Fibroblast of the conjunctiva (primary cell): ENCODE data around the gene RASAL2.
"Not testable (repeated sequence)": the region's sequence is repeated elsewhere in the genome, so short reads cannot be mapped to it uniquely, and the experiment has no call there.

ENCODE experiments used
- DNase-seq: peaks from one replicate; pipeline ENCODE4 v3.0.0-alpha.2; 2010; ENCODE audit warnings: low read depth

The RASAL2 gene

GRCh38 chr1:178071811-178072210 lies 22.1 kb upstream of the RASAL2 start:
- DNase-seq, result no peak

- DNase-seq, result no peak
Measured at GRCh38 chr1:178072326-178072725, 21.6 kb upstream of the RASAL2 start.

GRCh38 chr1:178075333-178075732 lies 18.6 kb upstream of the RASAL2 start:
- DNase-seq, result no peak

- no peak for DNase-seq
Measured at GRCh38 chr1:178076607-178077006, 17.3 kb upstream of the RASAL2 start.

- no peak for DNase-seq
Measured at GRCh38 chr1:178077917-178078316, 16.0 kb upstream of the RASAL2 start.

- no peak for DNase-seq
Measured at GRCh38 chr1:178086294-178086693, 7.6 kb upstream of the RASAL2 start.

GRCh38 chr1:178086766-178087165 lies 7.1 kb upstream of the RASAL2 start:
- DNase-seq, result no peak

GRCh38 chr1:178088651-178089050 lies 5.3 kb upstream of the RASAL2 start:
- DNase-seq, result no peak

- DNase-seq, result not testable (repeated sequence)
Measured at GRCh38 chr1:178091454-178091853, 2.5 kb upstream of the RASAL2 start.

GRCh38 chr1:178091986-178092745 lies 1.7 kb upstream of the RASAL2 start:
- no peak for DNase-seq

- DNase-seq, result no peak
Measured at GRCh38 chr1:178092878-178093493, 918 bp upstream of the RASAL2 start.

GRCh38 chr1:178093494-178093950 lies 382 bp upstream of the RASAL2 start:
- peak; percentile 89 for DNase-seq

GRCh38 chr1:178094739-178095645 lies 1.1 kb downstream of the RASAL2 start:
- no peak for DNase-seq

- no peak for DNase-seq
Measured at GRCh38 chr1:178096421-178096820, 2.5 kb downstream of the RASAL2 start.

- no peak for DNase-seq
Measured at GRCh38 chr1:178098262-178098661, 4.4 kb downstream of the RASAL2 start.

GRCh38 chr1:178101266-178101630 lies 7.3 kb downstream of the RASAL2 start:
- DNase-seq, result no peak

GRCh38 chr1:178101654-178102053 lies 7.8 kb downstream of the RASAL2 start:
- DNase-seq, result no peak

GRCh38 chr1:178102218-178102617 lies 8.3 kb downstream of the RASAL2 start:
- no peak for DNase-seq

GRCh38 chr1:178107823-178108222 lies 13.9 kb downstream of the RASAL2 start:
- no peak for DNase-seq

GRCh38 chr1:178109348-178110143 lies 15.6 kb downstream of the RASAL2 start:
- DNase-seq, result no peak

GRCh38 chr1:178115260-178115659 lies 21.4 kb downstream of the RASAL2 start:
- no peak for DNase-seq

GRCh38 chr1:178118524-178118923 lies 24.6 kb downstream of the RASAL2 start:
- DNase-seq, result no peak
